GM11168 (cell line): Measurements from ENCODE around the gene BRDT.
"Not testable (repeated sequence)": the region's sequence is repeated elsewhere in the genome, so short reads cannot be mapped to it uniquely, and the experiment has no call there.

Experiments used
- in situ Hi-C: fragments of 300-500 bp; cut with MboI; formaldehyde crosslinking; loops from one replicate; pipeline ENCODE4 v1.12.0; 2022; ENCODE audit warnings: low sequenced_read_pairs; ENCODE audit not compliant: unreplicated experiment

The BRDT gene

GRCh38 chr1:91980663-91981062, 31.5 kb downstream of the BRDT start:
- in situ Hi-C loops, result loop anchor here (25.0 kb wide), 1 partner anchor 632 kb away; no protein-coding TSS in a partner anchor

GRCh38 chr1:91981996-91982609, 32.9 kb downstream of the BRDT start:
- in situ Hi-C loops, result loop anchor here (25.0 kb wide), 1 partner anchor 630 kb away; no protein-coding TSS in a partner anchor

- in situ Hi-C loops, result loop anchor here (25.0 kb wide), 1 partner anchor 619 kb away; no protein-coding TSS in a partner anchor
These were observed 44.1 kb downstream of the BRDT start for GRCh38 chr1:91993256-91993655.

GRCh38 chr1:91997607-91998195, 48.5 kb downstream of the BRDT start:
- in situ Hi-C loops, result loop anchor here (25.0 kb wide), 1 partner anchor 615 kb away; no protein-coding TSS in a partner anchor

- in situ Hi-C loops, result no loop called here
These were observed 54.9 kb downstream of the BRDT start for GRCh38 chr1:92004129-92004528.

GRCh38 chr1:92013923-92014322, 64.7 kb downstream of the BRDT start:
- in situ Hi-C loops, result no loop called here

GRCh38 chr1:92016720-92017316, 67.6 kb downstream of the BRDT start:
- in situ Hi-C loops, result no loop called here

- in situ Hi-C loops, result no loop called here
These were observed 68.5 kb downstream of the BRDT start for GRCh38 chr1:92017656-92018055.

GRCh38 chr1:92026042-92026441, 76.8 kb downstream of the BRDT start:
- in situ Hi-C loops, result not testable (repeated sequence)

GRCh38 chr1:92026806-92027205, 77.6 kb downstream of the BRDT start:
- in situ Hi-C loops, result no loop called here

GRCh38 chr1:92029241-92029922, 80.2 kb downstream of the BRDT start:
- in situ Hi-C loops, result no loop called here

- in situ Hi-C loops, result no loop called here
These were observed 81.5 kb downstream of the BRDT start for GRCh38 chr1:92030656-92031107.

GRCh38 chr1:92031281-92032110, 82.3 kb downstream of the BRDT start:
- in situ Hi-C loops, result no loop called here

- in situ Hi-C loops, result no loop called here
These were observed 88.2 kb downstream of the BRDT start for GRCh38 chr1:92037400-92037799.

- in situ Hi-C loops, result no loop called here
These were observed 89.6 kb downstream of the BRDT start for GRCh38 chr1:92038695-92039346.

GRCh38 chr1:92040971-92041370, 91.8 kb downstream of the BRDT start:
- in situ Hi-C loops, result no loop called here

- in situ Hi-C loops, result no loop called here
These were observed 94.4 kb downstream of the BRDT start for GRCh38 chr1:92043621-92044020.

- in situ Hi-C loops, result no loop called here
These were observed 96.7 kb downstream of the BRDT start for GRCh38 chr1:92045766-92046495.

- in situ Hi-C loops, result no loop called here
These were observed 102.7 kb downstream of the BRDT start for GRCh38 chr1:92051948-92052347.
